ENCODE results near the gene ANTKMT. TPM values are rescaled to one million over a fixed set of nuclear protein-coding genes. Genes with fewer than 3 reads are reported as not detected.

ANTKMT gene
- total RNA-seq, 1 donor from 2014 or later: 26.0 TPM

- H3K36me3 ChIP-seq: no peaks in the 10 kb centered on the region
- peaks cover 56% of the 10 kb centered on the region for H3K4me1 ChIP-seq
- TF ChIP-seq POLR2AphosphoS5 (IDR thresholded peaks at IDR 0.05; ENCODE audit: insufficient read depth in 1 of 2, low read depth in 1 of 2) (no peak), POLR2A (IDR thresholded peaks at IDR 0.05) (no peak), CTCF (IDR thresholded peaks at IDR 0.05) (no peak)
- H3K27me3 ChIP-seq: no peaks in the 10 kb centered on the region
- intact Hi-C loops (cut with DNase I): no loop called here
- DNase-seq (ENCODE audit: extremely low spot score in 2 of 2): no peak
- H3K27ac ChIP-seq: no peak overlapping the region
- no peaks in the 10 kb centered on the region for H3K9me3 ChIP-seq
- no peak overlapping the region for H3K4me3 ChIP-seq
Observed at GRCh38 chr16:725041-725376, 4.1 kb downstream of the ANTKMT start.

DNA sequence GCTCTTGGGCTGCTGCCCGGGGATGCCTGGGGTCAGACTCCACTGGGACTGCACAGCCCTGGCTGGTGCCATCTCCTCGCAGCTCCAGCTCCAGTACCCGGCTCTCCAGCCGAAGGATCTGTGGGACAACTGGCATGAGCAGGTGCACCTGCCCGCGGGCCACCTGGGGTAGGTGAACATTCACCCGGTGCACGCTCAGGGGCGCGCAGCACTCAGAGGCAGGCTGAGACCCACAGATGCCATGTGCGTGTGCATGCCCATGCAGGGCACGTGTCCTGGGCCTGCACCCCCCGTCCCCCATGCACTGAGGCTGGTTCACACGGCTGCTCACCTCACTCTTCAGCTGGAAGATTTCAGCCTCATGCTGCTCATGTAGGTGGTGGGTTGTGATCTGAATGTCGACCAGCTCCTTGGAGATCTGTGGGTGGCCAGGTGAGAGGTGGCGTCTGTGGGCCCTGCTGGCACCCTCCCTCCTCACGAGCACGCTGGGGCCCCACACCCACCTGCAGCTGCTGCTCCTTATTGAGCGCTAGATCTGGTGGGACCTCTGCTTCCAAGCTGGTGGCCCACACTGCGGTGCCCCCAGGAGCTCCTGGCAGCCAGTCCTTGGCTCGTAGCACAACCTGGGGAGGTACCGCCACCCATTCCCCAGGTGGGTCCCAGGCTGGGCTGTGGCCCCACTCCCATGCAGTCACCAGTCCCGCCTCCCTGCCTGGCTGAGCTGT is 4.7 kb downstream of the ANTKMT start:
- no peak overlapping the region for H3K27ac ChIP-seq
- H3K4me1 ChIP-seq: peaks cover 50% of the 10 kb centered on the region
- no peak for DNase-seq (ENCODE audit: extremely low spot score in 2 of 2)
- H3K27me3 ChIP-seq: no peaks in the 10 kb centered on the region
- H3K4me3 ChIP-seq: no peak overlapping the region
- H3K36me3 ChIP-seq: no peaks in the 10 kb centered on the region
- TF ChIP-seq POLR2A (IDR thresholded peaks at IDR 0.05) (no peak), POLR2AphosphoS5 (IDR thresholded peaks at IDR 0.05; ENCODE audit: insufficient read depth in 1 of 2, low read depth in 1 of 2) (no peak), CTCF (IDR thresholded peaks at IDR 0.05) (no peak)
- intact Hi-C loops (cut with DNase I): no loop called here
- H3K9me3 ChIP-seq: no peaks in the 10 kb centered on the region

GRCh38 chr16:726188-726437 is 5.2 kb downstream of the ANTKMT start:
- Histone ChIP-seq H3K36me3 (no peaks in the 10 kb centered on the region), H3K4me3 (peak overlapping the region in 1 of 2 donors; percentile 48), H3K27ac (no peak overlapping the region), H3K4me1 (peaks cover 48% of the 10 kb centered on the region), H3K9me3 (no peaks in the 10 kb centered on the region), H3K27me3 (no peaks in the 10 kb centered on the region)
- intact Hi-C loops (cut with DNase I): no loop called here
- no peak for TF ChIP-seq CTCF (IDR thresholded peaks at IDR 0.05)
- no peak for TF ChIP-seq POLR2A (IDR thresholded peaks at IDR 0.05)
- no peak for TF ChIP-seq POLR2AphosphoS5 (IDR thresholded peaks at IDR 0.05; ENCODE audit: insufficient read depth in 1 of 2, low read depth in 1 of 2)
- DNase-seq (ENCODE audit: extremely low spot score in 2 of 2): no peak

DNA sequence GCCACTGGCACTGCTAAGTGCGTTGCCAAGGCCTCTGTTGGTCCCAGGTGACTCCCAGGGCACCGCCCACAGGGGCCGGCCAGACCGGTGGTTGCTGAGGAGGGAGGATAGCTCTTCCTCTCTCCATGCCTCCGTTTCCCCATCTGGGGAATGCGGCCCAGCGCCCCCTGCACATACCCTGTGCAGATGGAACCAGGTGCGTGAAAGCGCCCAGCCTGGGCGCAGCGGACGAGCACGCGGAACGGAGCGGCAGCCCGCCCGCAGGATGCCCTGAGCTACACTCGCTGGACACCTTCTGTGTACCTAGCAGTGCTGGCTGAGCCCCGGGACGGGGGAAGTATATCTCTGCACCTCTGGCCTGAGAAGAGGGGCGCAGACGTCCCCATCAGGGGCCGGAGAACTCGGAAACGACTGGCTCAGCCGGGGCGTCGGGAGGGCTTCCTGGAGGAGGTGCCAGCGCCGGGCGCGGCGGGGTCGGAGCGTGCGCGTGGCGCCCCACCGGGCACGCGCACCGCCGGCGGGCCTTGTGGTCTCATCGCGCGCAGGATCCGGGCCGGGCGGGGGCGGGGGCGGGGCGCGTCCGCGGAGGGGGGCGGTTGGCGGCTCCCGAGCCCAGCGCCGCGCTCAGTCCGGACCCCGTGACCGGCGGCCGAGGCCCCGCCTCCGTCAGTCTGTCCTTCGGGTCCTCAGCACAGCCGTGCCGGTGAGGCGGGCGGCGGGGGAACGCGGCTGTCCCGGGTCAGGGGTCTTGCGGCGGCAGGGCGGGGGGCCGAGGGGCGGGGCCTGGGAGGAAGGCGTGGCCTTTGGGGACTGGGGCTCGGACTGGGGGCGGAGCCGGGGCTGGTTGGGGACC is 5.7 kb downstream of the ANTKMT start, which contains the start of the genes CCDC78 and HAGHL:
CCDC78 (minus strand) TSS at position 6 of the 853 bp plus-strand sequence. CDS start 76 bp downstream, outside the sequence.
HAGHL (plus strand) TSS at position 669 of the 853 bp plus-strand sequence. CDS start 404 bp downstream, outside the sequence.
- no peak for DNase-seq (ENCODE audit: extremely low spot score in 2 of 2)
- Histone ChIP-seq H3K36me3 (no peaks in the 10 kb centered on the region), H3K9me3 (no peaks in the 10 kb centered on the region), H3K4me3 (peak within 1 kb of the TSS; percentile 48 to 54), H3K4me1 (peaks cover 45% of the 10 kb centered on the region), H3K27me3 (no peaks in the 10 kb centered on the region), H3K27ac (peak within 1 kb of the TSS; percentile 10)
- TF ChIP-seq POLR2AphosphoS5 (IDR thresholded peaks at IDR 0.05; ENCODE audit: insufficient read depth in 1 of 2, low read depth in 1 of 2): no peak
- TF ChIP-seq CTCF (IDR thresholded peaks at IDR 0.05): no peak
- no peak for TF ChIP-seq POLR2A (IDR thresholded peaks at IDR 0.05)
- intact Hi-C loops (cut with DNase I): no loop called here

All from vagina (tissue), 2 donors.